HL-60 (cell line): ENCODE measurements around the gene LIPC.

Source experiments
- DNase-seq, 2 experiments: peaks; one replicate each; pipeline ENCODE4 v3.0.0-alpha.2; 2010 to 2020; ENCODE audit warnings: low read depth in 1 of 2, low spot score in 1 of 2
- H3K27ac ChIP-seq: fragments of 250-450 bp; sonication (Bioruptor Pico); replicated peaks from 2 replicates; pipeline ENCODE4 v1.5.1; 2020; ENCODE audit warnings: mild to moderate bottlenecking, moderate library complexity
- H3K27me3 ChIP-seq: fragments of 250-450 bp; sonication (Bioruptor Pico); 2 replicates; pipeline ENCODE4 v1.5.1; 2021; ENCODE audit warnings: mild to moderate bottlenecking, moderate library complexity; ENCODE audit not compliant: insufficient read depth, poor library complexity, severe bottlenecking
- H3K4me3 ChIP-seq: replicated peaks from 2 replicates; pipeline ENCODE4 v1.5.1; 2011; ENCODE audit warnings: mild to moderate bottlenecking, control low read depth, low read length; ENCODE audit not compliant: insufficient read depth
- CTCF ChIP-seq: IDR thresholded peaks from one replicate; pipeline ENCODE4 v1.5.1; 2011; ENCODE audit warnings: low read length, control low read depth, inconsistent platforms; ENCODE audit not compliant: insufficient read depth
- GABPA ChIP-seq: IDR thresholded peaks from 2 replicates; pipeline ENCODE4 v1.6.1; 2012; ENCODE audit warnings: low read depth
- POLR2AphosphoS5 ChIP-seq: IDR thresholded peaks from 2 replicates; pipeline ENCODE4 v1.6.1; 2012; ENCODE audit warnings: low read depth
- REST ChIP-seq: IDR thresholded peaks from 2 replicates; pipeline ENCODE4 v1.6.1; 2012; ENCODE audit warnings: low read depth; ENCODE audit not compliant: insufficient replicate concordance
- SPI1 ChIP-seq: IDR thresholded peaks from 2 replicates; pipeline ENCODE4 v1.6.1; 2012; ENCODE audit warnings: low read depth, mild to moderate bottlenecking, borderline replicate concordance

LIPC gene

GRCh38 chr15:58445865-58446264 lies 14.1 kb downstream of the LIPC start:
- TF ChIP-seq REST, result no peak
- no peak for TF ChIP-seq SPI1
- no peak for TF ChIP-seq POLR2AphosphoS5
- no peak for TF ChIP-seq GABPA
- no peak for TF ChIP-seq CTCF
- DNase-seq, result no peak
- Histone ChIP-seq H3K4me3 (no peak overlapping the region), H3K27me3 (no peaks in the 10 kb centered on the region), H3K27ac (no peak overlapping the region)

- Histone ChIP-seq H3K4me3 (no peak overlapping the region), H3K27me3 (no peaks in the 10 kb centered on the region), H3K27ac (no peak overlapping the region)
- TF ChIP-seq CTCF (no peak), GABPA (no peak), REST (no peak), POLR2AphosphoS5 (no peak), SPI1 (no peak)
- DNase-seq, result no peak
These were observed 14.7 kb downstream of the LIPC start for GRCh38 chr15:58446521-58446920.

GRCh38 chr15:58447271-58448010 lies 15.7 kb downstream of the LIPC start:
- TF ChIP-seq POLR2AphosphoS5 (peak; percentile 61), CTCF (no peak), REST (peak; percentile 19)
- H3K4me3 ChIP-seq, result no peak overlapping the region
- no peaks in the 10 kb centered on the region for H3K27me3 ChIP-seq
- peak; percentile 60 to 65 for DNase-seq
- peak overlapping the region; percentile 38 for H3K27ac ChIP-seq
